ENCODE results near the gene PPFIA4. TPM values are rescaled to one million over a fixed set of nuclear protein-coding genes. Genes with fewer than 3 reads are reported as not detected.
A peak's percentile ranks its signal among the peaks of the same experiment; 100 is the strongest.

Gene PPFIA4
- total and polyA plus RNA-seq, 9 of the 15 experiments (the other 6 are each of a cell fraction or from before 2014, with no cell fraction given): 0.07 to 12.0 (median 0.70) TPM

DNA sequence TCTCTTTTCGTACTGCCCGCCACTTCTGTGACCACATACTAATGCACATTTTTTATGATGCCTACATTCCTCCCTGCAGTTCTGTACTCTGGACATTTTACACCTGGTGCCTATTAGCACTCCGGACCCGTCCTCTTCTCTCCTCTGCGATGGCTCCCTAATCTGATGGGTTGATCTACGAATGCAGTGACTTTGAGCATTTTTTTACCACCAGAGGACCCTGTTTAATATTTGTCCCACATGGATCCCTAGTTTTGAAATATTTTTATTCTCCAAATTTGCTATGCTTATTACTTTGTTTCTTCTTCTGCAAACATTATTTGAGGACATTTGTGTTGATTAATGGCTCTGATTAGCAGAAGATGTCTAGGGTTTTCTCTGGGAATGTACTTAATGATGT lies 5.2 kb downstream of the PPFIA4 start:
- BruUV-seq (replicated peaks): no TSS peak
- Histone ChIP-seq H3K4me1 (replicated peaks in 1 of 2; ENCODE audit: control insufficient read depth in 2 of 2, insufficient read depth in 2 of 2, low read length in 2 of 2) (peaks cover 6 to 23% of the 10 kb centered on the region in 2 experiments; a peak in 4 of 5 replicates), H3K9ac (ENCODE audit: insufficient read depth in 1 of 2, low read depth in 2 of 2, low read length in 2 of 2) (no peak overlapping the region), H3K9me3 (replicated peaks; ENCODE audit: control insufficient read depth, insufficient read depth, low read depth, low read length) (no peaks in the 10 kb centered on the region), H3K4me2 (ENCODE audit: insufficient read depth, low read length) (no peak overlapping the region), H4K20me1 (replicated peaks; ENCODE audit: control insufficient read depth, insufficient read depth, low read length) (peaks cover 18% of the 10 kb centered on the region), H3K27ac (ENCODE audit: extremely low read depth, low read depth, low read length) (no peak overlapping the region), H3K36me3 (ENCODE audit: control insufficient read depth, insufficient read depth, low read length) (no peaks in the 10 kb centered on the region; the same call in 2 of the 3 replicates), H3K9me1 (ENCODE audit: control insufficient read depth, insufficient read depth, low read length) (no peaks in the 10 kb centered on the region), H2AFZ (ENCODE audit: low read depth, low read length) (peak overlapping the region; percentile 37; the same call in 1 of the 2 replicates), H3K79me2 (ENCODE audit: control insufficient read depth, insufficient read depth, low read length) (no peaks in the 10 kb centered on the region), H3K27me3 (ENCODE audit: control insufficient read depth in 2 of 2, insufficient read depth in 2 of 2, low read length in 2 of 2) (peaks cover 14 to 15% of the 10 kb centered on the region in 2 experiments; a peak in 3 of 5 replicates), H3K4me3 (no peak overlapping the region)
- FAIRE-seq: peak; percentile 69
- POLR2A ChIA-PET: no interaction called here
- CTCF ChIA-PET (ENCODE audit: low intra/inter-chr PET ratio): interaction anchor here (1.2 kb wide), 1 partner anchor 185 kb away, joined by 3 read pairs; no protein-coding TSS in a partner anchor
- in situ Hi-C loops (cut with MboI): loop anchor here (5.0 kb wide), 2 partner anchors 186 to 301 kb away; no protein-coding TSS in a partner anchor
- peak; percentile 52 for ATAC-seq
- intact Hi-C loops (cut with micrococcal nuclease): loop anchor here (2.0 to 10.0 kb wide), 2 partner anchors 237 to 303 kb away; no protein-coding TSS in a partner anchor
- 30% methylated on average over 6 of the region's 6 CpGs for WGBS (ENCODE audit: insufficient coverage, low coverage, missing lambda C conversion rate)
- peak; percentile 55 to 67 (median 61) for DNase-seq (ENCODE audit: extremely low read depth in 1 of 4, low spot score in 3 of 4)
- TF ChIP-seq JUND (IDR thresholded peaks at IDR 0.05; ENCODE audit: borderline replicate concordance, low read depth, low read length): peak; percentile 22; the same call in 1 of the 2 replicates
- no peak for TF ChIP-seq JUND (tag; IDR thresholded peaks at IDR 0.05; ENCODE audit: borderline replicate concordance, low read depth, low read length)
- TF ChIP-seq ZNF197 (CRISPR knock-in tag; IDR thresholded peaks at IDR 0.05; ENCODE audit: low read depth): no peak
- no peak for TF ChIP-seq NFE2L1 (tag; IDR thresholded peaks at IDR 0.05; ENCODE audit: borderline replicate concordance, low read depth)
- TF ChIP-seq MYC (IDR thresholded peaks at IDR 0.05; ENCODE audit: low read depth, low read length): peak; percentile 57; the same call in 1 of the 2 replicates
- no peak for TF ChIP-seq MYC (CRISPR knock-in tag; IDR thresholded peaks at IDR 0.05; ENCODE audit: borderline replicate concordance, low read depth)
- TF ChIP-seq KDM1A (IDR thresholded peaks at IDR 0.05): 0 out of 4 replicates have a peak, but pooled peaks of 1 of the 2 experiments have one; percentile 12
- TF ChIP-seq, protein P1, sequence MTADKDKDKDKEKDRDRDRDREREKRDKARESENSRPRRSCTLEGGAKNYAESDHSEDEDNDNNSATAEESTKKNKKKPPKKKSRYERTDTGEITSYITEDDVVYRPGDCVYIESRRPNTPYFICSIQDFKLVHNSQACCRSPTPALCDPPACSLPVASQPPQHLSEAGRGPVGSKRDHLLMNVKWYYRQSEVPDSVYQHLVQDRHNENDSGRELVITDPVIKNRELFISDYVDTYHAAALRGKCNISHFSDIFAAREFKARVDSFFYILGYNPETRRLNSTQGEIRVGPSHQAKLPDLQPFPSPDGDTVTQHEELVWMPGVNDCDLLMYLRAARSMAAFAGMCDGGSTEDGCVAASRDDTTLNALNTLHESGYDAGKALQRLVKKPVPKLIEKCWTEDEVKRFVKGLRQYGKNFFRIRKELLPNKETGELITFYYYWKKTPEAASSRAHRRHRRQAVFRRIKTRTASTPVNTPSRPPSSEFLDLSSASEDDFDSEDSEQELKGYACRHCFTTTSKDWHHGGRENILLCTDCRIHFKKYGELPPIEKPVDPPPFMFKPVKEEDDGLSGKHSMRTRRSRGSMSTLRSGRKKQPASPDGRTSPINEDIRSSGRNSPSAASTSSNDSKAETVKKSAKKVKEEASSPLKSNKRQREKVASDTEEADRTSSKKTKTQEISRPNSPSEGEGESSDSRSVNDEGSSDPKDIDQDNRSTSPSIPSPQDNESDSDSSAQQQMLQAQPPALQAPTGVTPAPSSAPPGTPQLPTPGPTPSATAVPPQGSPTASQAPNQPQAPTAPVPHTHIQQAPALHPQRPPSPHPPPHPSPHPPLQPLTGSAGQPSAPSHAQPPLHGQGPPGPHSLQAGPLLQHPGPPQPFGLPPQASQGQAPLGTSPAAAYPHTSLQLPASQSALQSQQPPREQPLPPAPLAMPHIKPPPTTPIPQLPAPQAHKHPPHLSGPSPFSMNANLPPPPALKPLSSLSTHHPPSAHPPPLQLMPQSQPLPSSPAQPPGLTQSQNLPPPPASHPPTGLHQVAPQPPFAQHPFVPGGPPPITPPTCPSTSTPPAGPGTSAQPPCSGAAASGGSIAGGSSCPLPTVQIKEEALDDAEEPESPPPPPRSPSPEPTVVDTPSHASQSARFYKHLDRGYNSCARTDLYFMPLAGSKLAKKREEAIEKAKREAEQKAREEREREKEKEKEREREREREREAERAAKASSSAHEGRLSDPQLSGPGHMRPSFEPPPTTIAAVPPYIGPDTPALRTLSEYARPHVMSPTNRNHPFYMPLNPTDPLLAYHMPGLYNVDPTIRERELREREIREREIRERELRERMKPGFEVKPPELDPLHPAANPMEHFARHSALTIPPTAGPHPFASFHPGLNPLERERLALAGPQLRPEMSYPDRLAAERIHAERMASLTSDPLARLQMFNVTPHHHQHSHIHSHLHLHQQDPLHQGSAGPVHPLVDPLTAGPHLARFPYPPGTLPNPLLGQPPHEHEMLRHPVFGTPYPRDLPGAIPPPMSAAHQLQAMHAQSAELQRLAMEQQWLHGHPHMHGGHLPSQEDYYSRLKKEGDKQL (CRISPR knock-in tag; IDR thresholded peaks at IDR 0.05; ENCODE audit: borderline replicate concordance): no peak
- TF ChIP-seq, protein P2, sequence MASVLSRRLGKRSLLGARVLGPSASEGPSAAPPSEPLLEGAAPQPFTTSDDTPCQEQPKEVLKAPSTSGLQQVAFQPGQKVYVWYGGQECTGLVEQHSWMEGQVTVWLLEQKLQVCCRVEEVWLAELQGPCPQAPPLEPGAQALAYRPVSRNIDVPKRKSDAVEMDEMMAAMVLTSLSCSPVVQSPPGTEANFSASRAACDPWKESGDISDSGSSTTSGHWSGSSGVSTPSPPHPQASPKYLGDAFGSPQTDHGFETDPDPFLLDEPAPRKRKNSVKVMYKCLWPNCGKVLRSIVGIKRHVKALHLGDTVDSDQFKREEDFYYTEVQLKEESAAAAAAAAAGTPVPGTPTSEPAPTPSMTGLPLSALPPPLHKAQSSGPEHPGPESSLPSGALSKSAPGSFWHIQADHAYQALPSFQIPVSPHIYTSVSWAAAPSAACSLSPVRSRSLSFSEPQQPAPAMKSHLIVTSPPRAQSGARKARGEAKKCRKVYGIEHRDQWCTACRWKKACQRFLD (CRISPR knock-in tag; IDR thresholded peaks at IDR 0.05): no peak
- TF ChIP-seq GATA2 (CRISPR knock-in tag; IDR thresholded peaks at IDR 0.05): peak; percentile 87
- TF ChIP-seq RAD21 (CRISPR knock-in tag; conservative IDR thresholded peaks at IDR 0.05 in 1 of 2, IDR thresholded peaks at IDR 0.05 in 1 of 2): peak in 1 of 2 experiments; percentile 62; a peak in 2 of 4 replicates
- peak; percentile 30; the same call in 1 of the 2 replicates for TF ChIP-seq SMC3 (conservative IDR thresholded peaks at IDR 0.05; ENCODE audit: insufficient read depth, low read depth, low read length)
